Transverse colon (tissue), 4 donors: ENCODE results near the gene MZF1.

Experiments
- CTCF ChIP-seq, 5 experiments: fragments of 200-600 bp in 3 of 5; fragments of 450-650 bp in 2 of 5; sonication (generic) in 3 of 5; IDR thresholded peaks; 1 replicate in 2 of 5; 2 replicates in 3 of 5; pipeline ENCODE4 v1.5.1; 2016 to 2017; ENCODE audit warnings: antibody characterized with exemption in 5 of 5, inconsistent platforms in 3 of 5, mild to moderate bottlenecking in 2 of 5, moderate library complexity in 1 of 5
- EP300 ChIP-seq: sonication (generic); formaldehyde crosslinking; IDR thresholded peaks from one replicate; pipeline ENCODE4 v1.6.1; 2017; ENCODE audit warnings: antibody characterized with exemption, low read depth
- POLR2A ChIP-seq: fragments of 450-650 bp; IDR thresholded peaks from one replicate; pipeline ENCODE4 v1.6.1; 2016; ENCODE audit warnings: antibody characterized with exemption, mild to moderate bottlenecking, moderate library complexity
- POLR2AphosphoS5 ChIP-seq, 3 donors: sonication (generic); formaldehyde crosslinking; IDR thresholded peaks; one replicate each; pipeline ENCODE4 v1.6.1; 2016; ENCODE audit warnings: antibody characterized with exemption in 3 of 3

- TF ChIP-seq CTCF (IDR thresholded peaks at IDR 0.05): no peak
- TF ChIP-seq POLR2AphosphoS5 (IDR thresholded peaks at IDR 0.05): no peak
- TF ChIP-seq POLR2A: no peak
- no peak for TF ChIP-seq EP300
These were observed 52.9 kb downstream of the MZF1 start for GRCh38 chr19:58520257-58520599.
